Melanocyte of skin (primary cell): ENCODE measurements around the gene TYW5. TPM values are rescaled to one million over a fixed set of nuclear protein-coding genes. Genes with fewer than 3 reads are reported as not detected.

Source experiments
- small RNA-seq, 2 donors: library from RNA; depleted of rRNA; stranded (forward); fragments of <200 nt; gene quantifications; one replicate each; pipeline ENCODE3, GENCODE V24; 2012
- total RNA-seq, 2 donors: library from RNA; depleted of rRNA; stranded (reverse); fragments of >200 nt; gene quantifications; 2 replicates each; pipeline ENCODE4 v1.2.3, GENCODE V29; 2012

TYW5 gene, protein sequence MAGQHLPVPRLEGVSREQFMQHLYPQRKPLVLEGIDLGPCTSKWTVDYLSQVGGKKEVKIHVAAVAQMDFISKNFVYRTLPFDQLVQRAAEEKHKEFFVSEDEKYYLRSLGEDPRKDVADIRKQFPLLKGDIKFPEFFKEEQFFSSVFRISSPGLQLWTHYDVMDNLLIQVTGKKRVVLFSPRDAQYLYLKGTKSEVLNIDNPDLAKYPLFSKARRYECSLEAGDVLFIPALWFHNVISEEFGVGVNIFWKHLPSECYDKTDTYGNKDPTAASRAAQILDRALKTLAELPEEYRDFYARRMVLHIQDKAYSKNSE
- total RNA-seq = 1 to 10 TPM; 9.0 to 10.0 TPM

DNA sequence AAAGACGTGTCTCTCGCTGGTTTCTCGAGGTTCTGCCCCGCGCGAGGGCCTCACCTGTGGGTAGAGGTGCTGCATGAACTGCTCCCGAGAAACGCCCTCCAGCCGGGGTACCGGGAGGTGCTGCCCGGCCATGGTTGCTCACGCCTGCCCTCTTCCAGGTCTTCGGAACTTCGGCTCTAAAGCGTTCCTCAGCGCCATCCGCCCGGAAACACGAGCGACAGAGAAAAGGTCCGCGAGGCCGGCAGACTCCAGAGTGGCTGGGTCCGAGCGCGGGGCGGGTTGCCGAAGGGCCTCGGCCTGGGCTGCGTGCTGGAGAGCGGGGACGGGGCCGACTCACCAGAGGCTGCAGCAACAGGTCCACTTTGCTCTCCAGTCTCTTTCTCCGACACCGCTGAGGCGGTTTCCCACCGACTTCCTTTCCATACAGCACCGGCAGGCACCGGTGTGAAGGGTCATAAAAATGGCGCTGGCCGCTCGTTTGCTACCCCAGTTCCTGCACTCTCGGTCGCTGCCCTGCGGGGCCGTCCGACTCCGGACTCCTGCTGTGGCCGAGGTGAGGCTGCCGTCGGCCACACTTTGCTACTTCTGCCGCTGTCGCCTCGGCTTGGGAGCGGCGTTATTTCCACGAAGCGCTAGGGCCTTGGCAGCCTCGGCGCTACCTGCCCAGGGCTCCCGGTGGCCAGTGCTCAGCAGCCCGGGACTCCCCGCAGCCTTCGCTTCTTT lies at the start of gene TYW5, which contains the start of gene MAIP1:
TSS of gene TYW5 (minus strand) at position 153 of the 723 bp plus-strand sequence. CDS start at position 132, 21 bp downstream.
TSS of gene MAIP1 (plus strand) at position 244 of the 723 bp plus-strand sequence. CDS start at position 461, 217 bp downstream.

DNA sequence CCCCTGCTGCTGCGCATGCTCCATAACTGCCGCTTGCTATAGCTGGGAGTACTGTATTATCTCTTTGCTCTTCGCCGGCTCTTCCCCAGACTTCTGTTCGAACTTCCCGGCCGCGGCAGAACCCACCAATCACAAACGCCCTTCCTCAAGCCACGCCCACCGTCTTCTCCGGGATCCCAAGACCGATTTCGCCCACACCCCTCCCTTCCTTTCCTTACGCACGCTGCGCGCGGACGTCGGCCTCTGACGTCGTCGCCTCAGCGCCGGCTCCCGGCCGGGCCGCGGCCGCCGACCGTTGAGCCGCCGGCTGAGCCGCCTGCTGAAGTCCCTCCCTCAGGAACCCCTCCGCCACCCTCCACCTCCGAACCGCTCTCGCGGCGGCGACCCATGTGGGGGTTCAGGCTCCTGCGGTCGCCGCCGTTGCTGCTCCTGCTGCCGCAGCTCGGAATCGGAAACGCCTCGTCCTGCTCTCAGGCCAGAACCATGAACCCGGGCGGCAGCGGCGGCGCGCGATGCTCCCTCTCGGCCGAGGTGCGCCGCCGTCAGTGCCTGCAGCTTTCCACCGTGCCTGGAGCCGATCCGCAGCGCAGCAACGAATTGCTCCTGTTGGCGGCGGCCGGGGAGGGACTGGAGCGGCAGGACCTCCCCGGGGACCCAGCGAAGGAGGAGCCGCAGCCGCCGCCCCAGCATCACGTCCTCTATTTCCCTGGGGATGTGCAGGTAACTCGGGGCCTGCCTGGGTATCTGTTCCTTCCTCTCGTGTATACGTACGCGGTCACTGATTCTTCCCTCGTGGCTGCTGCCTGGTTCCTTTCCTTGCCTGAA lies 44.0 kb downstream of the TYW5 start, which contains the start of gene C2orf69:
TSS of gene C2orf69 (plus strand) at position 242 of the 825 bp plus-strand sequence. CDS start at position 388, 146 bp downstream.

Small RNA genes lying within 50 kb of the gene (small RNA-seq; reads per million reads assigned to genes)
- gene RN7SL717P = 0 reads per million in 2 donors

Other genes with a start within 250 kb of the TYW5 start
- 1 to 10 TPM; 2.8 to 3.0 TPM for gene FTCDNL1, start 104.3 kb downstream of the TYW5 start, total RNA-seq
- gene C2orf69, start 44.2 kb downstream of the TYW5 start, total RNA-seq = 10 to 100 TPM; 16.7 to 22.0 TPM
- 10 to 100 TPM; 22.4 to 54.6 TPM for gene MAIP1, start 91 bp upstream of the TYW5 start, total RNA-seq